ENCODE results near the gene GSK3B. TPM values are rescaled to one million over a fixed set of nuclear protein-coding genes. Genes with fewer than 3 reads are reported as not detected.
A peak's percentile ranks its signal among the peaks of the same experiment; 100 is the strongest.

The GSK3B gene
- total RNA-seq, 1 donor from 2014 or later, result 88.6 TPM

DNA sequence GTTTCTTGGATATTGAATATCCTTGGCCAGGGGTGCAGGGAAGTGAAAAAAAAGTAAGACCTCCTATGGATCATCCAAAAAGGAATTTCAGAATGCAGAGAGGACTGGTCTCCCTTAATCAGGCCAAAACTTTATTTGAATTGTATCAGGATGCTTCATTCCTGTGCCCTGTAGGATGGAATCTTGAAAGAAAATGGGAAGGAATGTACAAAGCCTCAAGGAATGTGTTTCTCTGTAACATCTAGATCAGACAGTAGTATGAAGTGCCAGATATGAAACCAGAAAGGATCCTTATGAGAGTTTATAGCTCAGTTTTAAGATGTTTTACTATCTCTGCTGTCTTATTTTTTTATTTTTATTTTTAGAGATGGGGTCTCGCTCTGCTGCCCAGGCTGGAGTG lies 6.5 kb upstream of the GSK3B start:
- Histone ChIP-seq H2AFZ (replicated peaks) (no peak overlapping the region), H3K27ac (no peak overlapping the region), H4K20me1 (ENCODE audit: low read depth) (peaks cover 39% of the 10 kb centered on the region), H3K4me2 (no peak overlapping the region), H3K36me3 (no peaks in the 10 kb centered on the region), H3K9ac (no peak overlapping the region), H3K4me1 (peaks cover 7% of the 10 kb centered on the region), H3K4me3 (no peak overlapping the region), H3K9me3 (ENCODE audit: low read depth) (no peaks in the 10 kb centered on the region), H3K79me2 (ENCODE audit: low read depth) (peaks cover 58% of the 10 kb centered on the region), H3K27me3 (no peaks in the 10 kb centered on the region), H3F3A (ENCODE audit: low read depth) (peaks cover 7% of the 10 kb centered on the region)
- H3K4me3 Mint-ChIP-seq, result no peak overlapping the region
- no peaks in the 10 kb centered on the region for H3K27me3 Mint-ChIP-seq (ENCODE audit: insufficient read depth, low read depth)
- H3K9me3 Mint-ChIP-seq, result no peaks in the 10 kb centered on the region
- DNase-seq (ENCODE audit: low spot score), result no peak
- no peak overlapping the region for H3K27ac Mint-ChIP-seq
- TF ChIP-seq EZH2 (IDR thresholded peaks at IDR 0.05) (no peak), EZH2phosphoT487 (IDR thresholded peaks at IDR 0.05) (no peak)
- TF ChIP-seq, protein P1, sequence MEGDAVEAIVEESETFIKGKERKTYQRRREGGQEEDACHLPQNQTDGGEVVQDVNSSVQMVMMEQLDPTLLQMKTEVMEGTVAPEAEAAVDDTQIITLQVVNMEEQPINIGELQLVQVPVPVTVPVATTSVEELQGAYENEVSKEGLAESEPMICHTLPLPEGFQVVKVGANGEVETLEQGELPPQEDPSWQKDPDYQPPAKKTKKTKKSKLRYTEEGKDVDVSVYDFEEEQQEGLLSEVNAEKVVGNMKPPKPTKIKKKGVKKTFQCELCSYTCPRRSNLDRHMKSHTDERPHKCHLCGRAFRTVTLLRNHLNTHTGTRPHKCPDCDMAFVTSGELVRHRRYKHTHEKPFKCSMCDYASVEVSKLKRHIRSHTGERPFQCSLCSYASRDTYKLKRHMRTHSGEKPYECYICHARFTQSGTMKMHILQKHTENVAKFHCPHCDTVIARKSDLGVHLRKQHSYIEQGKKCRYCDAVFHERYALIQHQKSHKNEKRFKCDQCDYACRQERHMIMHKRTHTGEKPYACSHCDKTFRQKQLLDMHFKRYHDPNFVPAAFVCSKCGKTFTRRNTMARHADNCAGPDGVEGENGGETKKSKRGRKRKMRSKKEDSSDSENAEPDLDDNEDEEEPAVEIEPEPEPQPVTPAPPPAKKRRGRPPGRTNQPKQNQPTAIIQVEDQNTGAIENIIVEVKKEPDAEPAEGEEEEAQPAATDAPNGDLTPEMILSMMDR (IDR thresholded peaks at IDR 0.05), result no peak
- H3K36me3 Mint-ChIP-seq, result peaks cover 37% of the 10 kb centered on the region
- H3K4me1 Mint-ChIP-seq, result peaks cover 16% of the 10 kb centered on the region

DNA sequence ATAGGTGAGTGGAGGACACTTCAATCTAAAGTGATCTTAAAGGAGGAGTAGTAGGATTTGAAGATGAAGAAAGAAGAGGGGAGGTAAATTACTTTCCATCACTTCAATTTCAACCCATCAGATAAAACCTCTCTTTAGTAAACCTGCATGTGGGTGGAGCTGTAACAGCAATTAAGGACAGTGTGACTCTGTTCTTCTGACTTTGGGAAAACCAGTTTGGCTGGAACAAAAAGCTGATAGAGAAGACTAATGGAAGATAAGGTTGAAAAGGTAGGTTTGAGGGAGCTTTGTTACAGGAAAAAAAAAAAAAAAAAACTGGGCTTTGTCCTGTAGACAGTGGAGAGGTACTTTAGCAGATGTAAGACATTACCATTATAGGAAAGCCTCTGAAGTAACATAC lies 4.5 kb upstream of the GSK3B start:
- peaks cover 39% of the 10 kb centered on the region for H4K20me1 ChIP-seq (ENCODE audit: low read depth)
- Mint-ChIP-seq H3K27me3 (ENCODE audit: insufficient read depth, low read depth) (peaks cover 6% of the 10 kb centered on the region), H3K27ac (no peak overlapping the region), H3K9me3 (no peaks in the 10 kb centered on the region), H3K4me3 (no peak overlapping the region), H3K4me1 (peaks cover 16% of the 10 kb centered on the region), H3K36me3 (peaks cover 32% of the 10 kb centered on the region)
- H3K79me2 ChIP-seq (ENCODE audit: low read depth), result peaks cover 63% of the 10 kb centered on the region
- H3K27ac ChIP-seq, result no peak overlapping the region
- H3K4me3 ChIP-seq, result no peak overlapping the region
- no peaks in the 10 kb centered on the region for H3K9me3 ChIP-seq (ENCODE audit: low read depth)
- peaks cover 19% of the 10 kb centered on the region for H3F3A ChIP-seq (ENCODE audit: low read depth)
- no peak overlapping the region for H2AFZ ChIP-seq (replicated peaks)
- H3K4me1 ChIP-seq, result peaks cover 7% of the 10 kb centered on the region
- TF ChIP-seq EZH2phosphoT487 (IDR thresholded peaks at IDR 0.05), result no peak
- no peak for TF ChIP-seq EZH2 (IDR thresholded peaks at IDR 0.05)
- TF ChIP-seq, protein P1 (IDR thresholded peaks at IDR 0.05), result no peak
- H3K4me2 ChIP-seq, result no peak overlapping the region
- H3K9ac ChIP-seq, result no peak overlapping the region
- no peaks in the 10 kb centered on the region for H3K36me3 ChIP-seq
- no peaks in the 10 kb centered on the region for H3K27me3 ChIP-seq
- DNase-seq (ENCODE audit: low spot score), result no peak

DNA sequence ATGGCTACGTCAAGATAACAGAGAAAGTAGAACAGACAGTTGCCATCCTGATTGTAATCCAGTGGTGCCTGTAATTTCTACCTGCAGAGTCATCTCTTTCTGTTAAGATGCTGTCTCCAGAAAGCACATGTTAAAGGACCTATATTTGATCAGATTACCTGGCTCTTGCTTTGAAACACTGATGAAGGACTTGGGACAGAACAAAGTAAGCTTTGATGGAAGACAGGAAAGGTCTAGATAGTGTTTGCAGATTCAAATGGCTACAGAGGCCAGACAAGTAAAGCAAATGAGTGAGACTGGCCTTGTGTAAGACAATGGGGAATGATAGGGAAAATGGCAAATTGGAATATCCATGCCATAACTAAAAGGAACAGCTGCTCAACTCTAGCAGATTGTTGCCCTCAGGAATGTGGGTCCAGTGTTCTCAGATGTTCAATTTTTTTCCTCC lies 1.8 kb upstream of the GSK3B start:
- H3K27me3 ChIP-seq, result no peaks in the 10 kb centered on the region
- no peak for DNase-seq (ENCODE audit: low spot score)
- H3K4me1 Mint-ChIP-seq, result peaks cover 16% of the 10 kb centered on the region
- H4K20me1 ChIP-seq (ENCODE audit: low read depth), result peaks cover 54% of the 10 kb centered on the region
- peak overlapping the region; percentile 94 for H3K4me2 ChIP-seq
- no peaks in the 10 kb centered on the region for H3K36me3 ChIP-seq
- peaks cover 6% of the 10 kb centered on the region for H3K27me3 Mint-ChIP-seq (ENCODE audit: insufficient read depth, low read depth)
- peak overlapping the region; percentile 99 for H3K9ac ChIP-seq
- H3K79me2 ChIP-seq (ENCODE audit: low read depth), result peaks cover 85% of the 10 kb centered on the region
- H2AFZ ChIP-seq (replicated peaks), result no peak overlapping the region
- peaks cover 20% of the 10 kb centered on the region for H3K36me3 Mint-ChIP-seq
- H3F3A ChIP-seq (ENCODE audit: low read depth), result peaks cover 25% of the 10 kb centered on the region
- no peaks in the 10 kb centered on the region for H3K9me3 ChIP-seq (ENCODE audit: low read depth)
- peak overlapping the region; percentile 86 for H3K27ac Mint-ChIP-seq
- H3K9me3 Mint-ChIP-seq, result no peaks in the 10 kb centered on the region
- no peak overlapping the region for H3K4me3 Mint-ChIP-seq
- TF ChIP-seq, protein P1 (IDR thresholded peaks at IDR 0.05), result no peak
- TF ChIP-seq EZH2phosphoT487 (IDR thresholded peaks at IDR 0.05) (no peak), EZH2 (IDR thresholded peaks at IDR 0.05) (no peak)
- H3K4me1 ChIP-seq, result peaks cover 7% of the 10 kb centered on the region
- H3K27ac ChIP-seq, result peak overlapping the region; percentile 100
- H3K4me3 ChIP-seq, result peak overlapping the region; percentile 100

All from neural progenitor cell (in vitro differentiated cells).